ENCODE results near the gene CREB5.

The CREB5 gene

GRCh38 chr7:28700096-28700495 is 287.8 kb downstream of the CREB5 start:
- H3K36me3 ChIP-seq (ENCODE audit: control insufficient read depth, insufficient read depth, low read length) = no peaks in the 10 kb centered on the region; the same call in 1 of the 2 replicates
- H3K4me1 ChIP-seq (ENCODE audit: control insufficient read depth, insufficient read depth, low read length) = peaks cover 11% of the 10 kb centered on the region
- no peaks in the 10 kb centered on the region for H3K27me3 ChIP-seq (ENCODE audit: control insufficient read depth, insufficient read depth, low read length)
- 0 out of 2 replicates have a peak, but pooled peaks cover 2% of the 10 kb centered on the region for H3K9me3 ChIP-seq (ENCODE audit: control insufficient read depth, insufficient read depth, low read depth, low read length)
- no peak overlapping the region for H3K4me3 ChIP-seq (ENCODE audit: low read depth, low read length)
- no peak overlapping the region for H3K9ac ChIP-seq (ENCODE audit: low read length)
- no peak overlapping the region for H3K27ac ChIP-seq (ENCODE audit: low read depth, low read length)

DNA sequence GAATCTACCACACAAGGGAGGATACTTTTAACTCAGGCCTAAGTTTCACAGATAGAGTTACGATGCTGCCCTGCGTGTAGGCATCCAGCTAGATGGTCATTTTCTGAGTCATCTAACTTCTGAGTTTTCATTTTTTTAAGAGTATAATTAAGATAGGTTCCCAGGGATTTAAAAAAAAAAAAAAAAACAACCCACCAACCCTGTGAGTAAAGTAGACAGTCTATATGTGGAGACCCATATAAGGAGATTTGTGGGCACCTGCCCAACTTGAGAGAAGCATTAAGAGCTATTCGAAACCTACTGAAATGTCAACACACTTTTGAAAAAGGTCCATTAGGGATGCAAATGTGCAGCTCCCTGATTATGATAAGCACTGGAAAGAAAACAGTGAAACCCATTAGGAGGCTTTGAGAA is 288.5 kb downstream of the CREB5 start:
- H3K27me3 ChIP-seq (ENCODE audit: control insufficient read depth, insufficient read depth, low read length) = no peaks in the 10 kb centered on the region
- H3K9me3 ChIP-seq (ENCODE audit: control insufficient read depth, insufficient read depth, low read depth, low read length) = 0 out of 2 replicates have a peak, but pooled peaks cover 2% of the 10 kb centered on the region
- no peak overlapping the region for H3K9ac ChIP-seq (ENCODE audit: low read length)
- H3K36me3 ChIP-seq (ENCODE audit: control insufficient read depth, insufficient read depth, low read length) = no peaks in the 10 kb centered on the region; the same call in 1 of the 2 replicates
- no peak overlapping the region for H3K27ac ChIP-seq (ENCODE audit: low read depth, low read length)
- H3K4me1 ChIP-seq (ENCODE audit: control insufficient read depth, insufficient read depth, low read length) = peaks cover 5% of the 10 kb centered on the region
- H3K4me3 ChIP-seq (ENCODE audit: low read depth, low read length) = no peak overlapping the region

- no peaks in the 10 kb centered on the region; the same call in 1 of the 2 replicates for H3K36me3 ChIP-seq (ENCODE audit: control insufficient read depth, insufficient read depth, low read length)
- H3K4me1 ChIP-seq (ENCODE audit: control insufficient read depth, insufficient read depth, low read length) = no peaks in the 10 kb centered on the region; the same call in 1 of the 2 replicates
- no peak overlapping the region for H3K27ac ChIP-seq (ENCODE audit: low read depth, low read length)
- H3K9me3 ChIP-seq (ENCODE audit: control insufficient read depth, insufficient read depth, low read depth, low read length) = 0 out of 2 replicates have a peak, but pooled peaks cover 2% of the 10 kb centered on the region
- H3K4me3 ChIP-seq (ENCODE audit: low read depth, low read length) = no peak overlapping the region
- no peaks in the 10 kb centered on the region for H3K27me3 ChIP-seq (ENCODE audit: control insufficient read depth, insufficient read depth, low read length)
- H3K9ac ChIP-seq (ENCODE audit: low read length) = no peak overlapping the region
These were observed 289.4 kb downstream of the CREB5 start for GRCh38 chr7:28701731-28702130.

- Histone ChIP-seq H3K9ac (ENCODE audit: low read length) (no peak overlapping the region), H3K27me3 (ENCODE audit: control insufficient read depth, insufficient read depth, low read length) (no peaks in the 10 kb centered on the region), H3K4me1 (ENCODE audit: control insufficient read depth, insufficient read depth, low read length) (no peaks in the 10 kb centered on the region; the same call in 1 of the 2 replicates), H3K27ac (ENCODE audit: low read depth, low read length) (no peak overlapping the region), H3K4me3 (ENCODE audit: low read depth, low read length) (no peak overlapping the region), H3K36me3 (ENCODE audit: control insufficient read depth, insufficient read depth, low read length) (no peaks in the 10 kb centered on the region; the same call in 1 of the 2 replicates), H3K9me3 (ENCODE audit: control insufficient read depth, insufficient read depth, low read depth, low read length) (0 out of 2 replicates have a peak, but pooled peaks cover 2% of the 10 kb centered on the region)
These were observed 289.9 kb downstream of the CREB5 start for GRCh38 chr7:28702171-28702570.

GRCh38 chr7:28703037-28703765 is 290.9 kb downstream of the CREB5 start:
- Histone ChIP-seq H3K27ac (ENCODE audit: low read depth, low read length) (no peak overlapping the region), H3K4me1 (ENCODE audit: control insufficient read depth, insufficient read depth, low read length) (peaks cover 3% of the 10 kb centered on the region; the same call in 1 of the 2 replicates), H3K27me3 (ENCODE audit: control insufficient read depth, insufficient read depth, low read length) (no peaks in the 10 kb centered on the region), H3K9ac (ENCODE audit: low read length) (no peak overlapping the region), H3K36me3 (ENCODE audit: control insufficient read depth, insufficient read depth, low read length) (no peaks in the 10 kb centered on the region; the same call in 1 of the 2 replicates), H3K4me3 (ENCODE audit: low read depth, low read length) (no peak overlapping the region), H3K9me3 (ENCODE audit: control insufficient read depth, insufficient read depth, low read depth, low read length) (peaks cover 5% of the 10 kb centered on the region)

DNA sequence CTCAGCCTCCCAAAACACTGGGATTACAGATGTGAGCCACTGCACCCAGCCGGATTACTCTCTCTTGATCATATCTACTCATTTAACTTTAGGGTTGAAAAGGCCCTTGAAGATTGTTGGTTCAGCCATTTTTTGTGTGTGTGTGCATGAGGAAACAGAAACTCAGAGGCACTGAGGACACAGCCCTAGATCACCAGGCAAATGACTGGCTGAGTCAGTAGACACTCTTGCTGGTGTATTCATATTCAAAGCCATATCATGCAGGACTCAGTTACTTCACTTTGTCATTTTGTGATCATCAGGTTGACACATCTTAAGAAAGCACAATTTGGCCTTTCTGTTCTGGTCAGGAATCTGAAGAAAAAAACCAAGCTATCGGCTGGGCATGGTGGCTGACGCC is 292.4 kb downstream of the CREB5 start:
- H3K9me3 ChIP-seq (ENCODE audit: control insufficient read depth, insufficient read depth, low read depth, low read length) = peaks cover 6% of the 10 kb centered on the region
- no peaks in the 10 kb centered on the region for H3K27me3 ChIP-seq (ENCODE audit: control insufficient read depth, insufficient read depth, low read length)
- peaks cover 8% of the 10 kb centered on the region; the same call in 1 of the 2 replicates for H3K4me1 ChIP-seq (ENCODE audit: control insufficient read depth, insufficient read depth, low read length)
- H3K4me3 ChIP-seq (ENCODE audit: low read depth, low read length) = no peak overlapping the region
- no peak overlapping the region for H3K27ac ChIP-seq (ENCODE audit: low read depth, low read length)
- H3K9ac ChIP-seq (ENCODE audit: low read length) = no peak overlapping the region
- H3K36me3 ChIP-seq (ENCODE audit: control insufficient read depth, insufficient read depth, low read length) = no peaks in the 10 kb centered on the region; the same call in 1 of the 2 replicates

GRCh38 chr7:28705350-28705749 is 293.0 kb downstream of the CREB5 start:
- H3K4me3 ChIP-seq (ENCODE audit: low read depth, low read length) = no peak overlapping the region
- H3K36me3 ChIP-seq (ENCODE audit: control insufficient read depth, insufficient read depth, low read length) = no peaks in the 10 kb centered on the region; the same call in 1 of the 2 replicates
- peaks cover 6% of the 10 kb centered on the region for H3K9me3 ChIP-seq (ENCODE audit: control insufficient read depth, insufficient read depth, low read depth, low read length)
- H3K27me3 ChIP-seq (ENCODE audit: control insufficient read depth, insufficient read depth, low read length) = no peaks in the 10 kb centered on the region
- no peak overlapping the region for H3K9ac ChIP-seq (ENCODE audit: low read length)
- H3K4me1 ChIP-seq (ENCODE audit: control insufficient read depth, insufficient read depth, low read length) = peaks cover 8% of the 10 kb centered on the region; the same call in 1 of the 2 replicates
- H3K27ac ChIP-seq (ENCODE audit: low read depth, low read length) = no peak overlapping the region

DNA sequence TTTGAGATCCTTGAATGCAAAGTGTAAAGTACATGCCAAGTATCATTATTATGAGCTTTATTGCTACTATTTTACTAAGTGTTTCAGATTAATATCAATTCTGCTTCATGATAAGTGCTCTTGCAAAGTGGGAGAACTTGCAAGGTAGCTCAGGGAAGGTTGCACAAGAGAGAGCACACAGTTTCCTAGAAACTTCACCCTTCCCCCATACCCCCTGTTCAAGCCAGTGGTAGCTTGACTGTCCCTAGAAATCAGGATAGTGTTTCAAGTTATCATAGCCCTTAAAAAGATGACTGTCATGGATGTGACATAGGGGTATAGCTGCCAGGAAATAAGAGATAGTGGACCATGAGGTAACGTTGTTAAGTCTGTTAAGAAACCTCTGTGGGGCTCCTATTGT is 294.3 kb downstream of the CREB5 start:
- peaks cover 8% of the 10 kb centered on the region; the same call in 1 of the 2 replicates for H3K4me1 ChIP-seq (ENCODE audit: control insufficient read depth, insufficient read depth, low read length)
- H3K36me3 ChIP-seq (ENCODE audit: control insufficient read depth, insufficient read depth, low read length) = no peaks in the 10 kb centered on the region; the same call in 1 of the 2 replicates
- no peaks in the 10 kb centered on the region for H3K27me3 ChIP-seq (ENCODE audit: control insufficient read depth, insufficient read depth, low read length)
- peaks cover 6% of the 10 kb centered on the region for H3K9me3 ChIP-seq (ENCODE audit: control insufficient read depth, insufficient read depth, low read depth, low read length)
- no peak overlapping the region for H3K4me3 ChIP-seq (ENCODE audit: low read depth, low read length)
- H3K9ac ChIP-seq (ENCODE audit: low read length) = no peak overlapping the region
- H3K27ac ChIP-seq (ENCODE audit: low read depth, low read length) = no peak overlapping the region

DNA sequence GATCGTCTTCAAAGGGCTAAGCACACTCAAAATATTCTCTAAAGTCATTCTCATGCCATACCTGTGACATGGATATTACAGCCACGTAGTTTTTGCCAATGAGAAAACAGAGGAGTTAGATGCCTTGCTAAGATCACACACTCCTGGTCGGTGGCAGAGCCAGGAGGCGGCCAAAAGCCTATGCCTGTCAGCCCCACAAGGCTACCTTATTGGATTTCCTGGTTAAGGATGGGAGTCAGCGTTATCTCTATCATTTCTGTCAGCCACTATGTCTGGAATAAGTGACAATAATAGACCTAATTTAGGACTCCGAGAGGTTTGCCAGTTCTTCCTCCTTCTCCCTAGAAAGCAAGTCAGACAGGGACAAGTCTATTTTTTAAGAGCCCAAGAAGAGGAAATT is 295.0 kb downstream of the CREB5 start:
- no peak overlapping the region for H3K27ac ChIP-seq (ENCODE audit: low read depth, low read length)
- no peaks in the 10 kb centered on the region; the same call in 1 of the 2 replicates for H3K36me3 ChIP-seq (ENCODE audit: control insufficient read depth, insufficient read depth, low read length)
- no peaks in the 10 kb centered on the region for H3K27me3 ChIP-seq (ENCODE audit: control insufficient read depth, insufficient read depth, low read length)
- H3K4me1 ChIP-seq (ENCODE audit: control insufficient read depth, insufficient read depth, low read length) = peaks cover 8% of the 10 kb centered on the region; the same call in 1 of the 2 replicates
- peaks cover 6% of the 10 kb centered on the region for H3K9me3 ChIP-seq (ENCODE audit: control insufficient read depth, insufficient read depth, low read depth, low read length)
- no peak overlapping the region for H3K4me3 ChIP-seq (ENCODE audit: low read depth, low read length)
- H3K9ac ChIP-seq (ENCODE audit: low read length) = no peak overlapping the region

DNA sequence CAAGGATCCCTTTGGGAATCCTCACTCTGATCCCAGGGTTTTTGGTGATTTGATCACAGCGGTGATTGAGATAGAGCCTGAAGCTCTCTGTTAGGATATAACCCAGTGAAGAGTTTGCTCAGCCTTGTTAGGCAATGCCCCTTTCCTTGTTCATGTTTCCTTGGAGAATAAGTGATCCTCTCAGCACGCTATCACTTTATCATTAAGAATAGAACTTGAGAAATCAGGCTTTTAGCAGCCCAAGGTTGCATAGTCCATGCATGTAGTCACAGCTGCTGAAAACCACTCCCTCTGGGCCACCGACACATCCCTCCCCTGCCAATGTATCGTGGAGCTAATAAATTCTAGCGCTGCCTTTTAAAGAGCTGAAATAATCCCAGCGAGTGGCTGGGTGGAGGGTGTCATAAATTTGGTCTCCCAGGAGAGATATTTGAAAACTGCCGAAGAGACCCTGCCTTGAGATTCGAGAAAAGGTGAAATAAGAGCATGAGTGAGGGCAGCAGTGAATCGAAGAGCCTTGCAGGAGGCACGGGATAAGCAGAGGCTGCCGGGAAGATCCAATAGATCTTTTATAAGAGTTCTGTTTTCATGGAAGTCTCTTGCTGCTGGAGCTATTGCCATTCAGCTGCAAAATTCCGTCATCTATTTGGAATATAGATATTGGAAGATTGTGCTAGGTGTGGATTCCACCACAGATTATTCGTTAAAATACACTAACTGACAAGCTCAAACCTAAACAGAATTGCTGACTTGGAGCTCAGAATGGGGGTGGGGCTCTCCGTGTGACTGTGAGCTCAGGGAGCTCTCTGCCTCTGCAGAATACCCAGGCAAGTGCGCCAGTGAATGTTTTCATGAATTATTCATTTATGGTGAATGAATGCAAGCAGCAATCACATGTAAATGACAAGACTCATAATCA is 296.0 kb downstream of the CREB5 start:
- Histone ChIP-seq H3K9me3 (ENCODE audit: control insufficient read depth, insufficient read depth, low read depth, low read length) (peaks cover 6% of the 10 kb centered on the region), H3K36me3 (ENCODE audit: control insufficient read depth, insufficient read depth, low read length) (no peaks in the 10 kb centered on the region; the same call in 1 of the 2 replicates), H3K4me3 (ENCODE audit: low read depth, low read length) (no peak overlapping the region), H3K9ac (ENCODE audit: low read length) (no peak overlapping the region), H3K4me1 (ENCODE audit: control insufficient read depth, insufficient read depth, low read length) (peaks cover 8% of the 10 kb centered on the region; the same call in 1 of the 2 replicates), H3K27me3 (ENCODE audit: control insufficient read depth, insufficient read depth, low read length) (no peaks in the 10 kb centered on the region), H3K27ac (ENCODE audit: low read depth, low read length) (no peak overlapping the region)

Data from HUES6 (cell line).